HG03025 (cell line): ENCODE measurements around the gene OR52K2.
A peak's percentile ranks its signal among the peaks of the same experiment; 100 is the strongest.
"Not testable (repeated sequence)": the region's sequence is repeated elsewhere in the genome, so short reads cannot be mapped to it uniquely, and the experiment has no call there.

ENCODE experiments used
- ATAC-seq: cut with Tn5 transposase; IDR thresholded peaks from one replicate; pipeline ENCODE4 v1.9.1; 2021; ENCODE audit warnings: mild to moderate bottlenecking, moderate library complexity; ENCODE audit not compliant: unreplicated experiment, low FRiP score

OR52K2 gene

DNA sequence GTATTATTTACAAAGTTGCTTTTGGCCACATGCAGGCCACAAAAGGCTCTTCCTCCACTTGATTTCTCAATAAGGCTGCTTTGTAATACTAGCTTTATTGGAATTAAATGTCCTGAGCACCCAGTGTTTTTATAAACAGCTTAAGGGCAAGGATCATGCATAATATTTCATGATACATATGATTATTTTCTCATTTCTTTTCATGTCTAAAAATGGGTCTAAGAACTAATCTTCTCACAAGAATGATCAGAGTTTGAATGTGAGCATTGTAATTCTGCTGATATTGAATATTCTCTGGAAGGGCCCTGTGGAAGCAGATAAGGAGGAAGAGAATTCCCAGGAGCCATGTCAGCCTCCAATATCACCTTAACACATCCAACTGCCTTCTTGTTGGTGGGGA is at the start of gene OR52K2:
Gene OR52K2 (plus strand): TSS at position 301 of the 400 bp plus-strand sequence. CDS start 45 bp downstream, at position 346.
- no peak for ATAC-seq

GRCh38 chr11:4406206-4406605 is 42.9 kb upstream of the OR52K2 start:
- ATAC-seq = not testable (repeated sequence)

DNA sequence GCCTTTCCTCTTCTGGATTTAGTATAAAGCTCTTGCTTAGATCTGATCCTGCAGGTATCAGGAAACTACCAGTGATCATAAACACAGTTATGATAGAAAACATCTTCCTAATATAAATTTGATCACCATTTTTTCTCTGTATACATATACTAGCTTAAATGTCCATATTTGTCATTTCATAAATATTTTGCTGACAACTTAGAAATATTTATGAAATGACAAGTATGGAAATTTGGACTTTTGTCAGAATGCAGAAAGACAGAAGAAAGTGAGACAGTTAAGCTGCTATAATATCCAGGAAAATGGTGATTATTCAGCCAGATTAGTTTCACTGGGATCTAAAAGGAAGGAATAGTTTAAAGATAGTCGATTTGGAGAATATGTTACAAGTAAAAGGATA is 32.8 kb upstream of the OR52K2 start:
- ATAC-seq = no peak

DNA sequence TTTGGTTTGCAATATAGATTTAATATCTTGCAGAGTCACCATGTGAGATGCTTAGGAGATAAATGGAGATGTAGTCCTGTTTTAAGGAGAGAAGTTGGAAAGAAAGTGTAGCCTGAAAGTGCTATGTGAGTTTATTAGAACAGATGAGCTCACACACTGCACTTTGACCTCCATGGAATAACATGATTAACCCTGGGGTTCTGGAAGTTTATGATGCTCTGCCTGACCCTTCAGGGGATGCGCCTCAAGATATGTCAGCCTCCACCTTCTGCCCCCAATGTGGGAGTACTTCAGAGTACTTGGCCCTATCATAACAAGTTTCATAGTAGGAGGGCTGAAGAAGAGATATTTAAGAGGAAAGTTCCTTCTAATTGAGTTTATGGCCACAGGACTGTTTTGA is 32.3 kb upstream of the OR52K2 start:
- ATAC-seq = no peak

DNA sequence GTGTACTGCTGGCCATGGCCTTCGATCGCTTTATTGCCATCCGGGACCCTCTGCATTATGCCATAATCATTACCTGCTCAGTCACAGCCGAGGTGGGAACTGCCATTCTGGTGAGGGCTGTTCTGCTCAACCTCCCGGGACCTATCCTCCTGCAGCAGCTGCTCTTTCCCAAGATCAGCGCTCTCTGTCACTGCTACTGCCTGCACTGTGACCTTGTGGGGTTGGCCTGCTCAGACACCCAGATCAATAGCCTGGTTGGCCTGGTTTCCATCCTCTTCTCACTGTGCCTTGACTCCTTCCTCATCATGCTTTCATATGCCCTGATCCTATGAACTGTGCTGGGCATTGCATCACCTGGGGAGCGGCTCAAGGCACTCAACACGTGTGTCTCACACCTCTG is 30.7 kb upstream of the OR52K2 start:
- no peak for ATAC-seq

DNA sequence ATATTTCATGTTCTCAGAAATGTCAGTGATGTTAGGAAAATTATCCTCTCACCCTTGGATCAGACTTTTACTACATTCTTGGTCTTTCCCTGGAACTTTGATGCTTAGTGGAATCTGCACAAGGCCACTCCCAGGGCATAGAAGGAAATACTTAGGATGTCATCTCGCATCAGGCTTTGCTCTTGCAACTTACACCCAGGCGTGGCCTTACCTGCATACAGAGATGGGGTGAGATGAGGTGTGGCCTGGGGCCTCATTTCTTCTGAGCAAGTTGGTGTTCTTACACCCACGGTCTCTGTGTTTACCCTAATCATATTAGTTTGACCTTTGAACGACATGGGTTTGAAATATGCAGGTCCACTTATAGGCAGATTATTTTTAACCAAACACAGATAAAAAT is 19.0 kb upstream of the OR52K2 start:
- no peak for ATAC-seq

GRCh38 chr11:4433856-4434255 is 15.2 kb upstream of the OR52K2 start:
- ATAC-seq = no peak

DNA sequence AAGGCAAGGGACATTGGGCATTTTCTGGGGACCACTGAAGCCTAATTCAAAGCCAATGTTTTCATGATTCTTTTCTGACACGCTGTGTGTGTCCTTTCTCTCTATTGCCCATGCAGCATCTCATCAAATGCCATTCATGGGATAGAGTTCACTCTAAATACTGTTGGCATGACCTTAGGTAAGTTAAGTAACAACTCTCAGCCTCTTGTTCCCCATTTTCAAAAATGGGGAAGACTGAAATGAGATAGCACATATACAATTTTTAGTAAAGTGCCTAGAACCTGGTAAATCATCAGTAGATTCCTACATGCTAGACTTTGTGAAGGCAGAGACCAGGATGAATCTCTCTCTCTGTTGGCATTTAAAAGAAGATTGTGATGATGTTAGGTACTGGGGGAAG is 12.7 kb upstream of the OR52K2 start:
- ATAC-seq = no peak

DNA sequence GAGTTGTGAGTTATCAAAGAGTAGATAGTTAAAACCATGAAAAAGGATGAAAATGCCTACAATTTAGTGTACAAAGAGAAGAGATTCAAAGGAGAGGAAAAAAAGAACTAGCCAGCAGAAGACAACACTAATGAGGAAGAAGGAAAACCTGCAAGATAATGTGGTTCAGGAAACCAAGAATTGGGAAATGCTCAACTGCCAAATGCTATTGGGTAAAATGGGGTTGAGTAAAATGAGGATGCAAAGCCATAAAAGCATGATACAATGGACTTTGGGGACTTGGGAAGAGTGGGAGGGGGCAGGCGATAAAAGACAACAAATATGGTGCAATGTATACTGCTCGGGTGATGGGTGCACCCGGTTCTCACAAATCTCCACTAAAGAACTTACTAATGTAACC is 7.6 kb upstream of the OR52K2 start:
- no peak for ATAC-seq

GRCh38 chr11:4443232-4443891 is 5.7 kb upstream of the OR52K2 start:
- ATAC-seq = no peak

- ATAC-seq = no peak
These were observed 4.0 kb downstream of the OR52K2 start for GRCh38 chr11:4453118-4453517.

DNA sequence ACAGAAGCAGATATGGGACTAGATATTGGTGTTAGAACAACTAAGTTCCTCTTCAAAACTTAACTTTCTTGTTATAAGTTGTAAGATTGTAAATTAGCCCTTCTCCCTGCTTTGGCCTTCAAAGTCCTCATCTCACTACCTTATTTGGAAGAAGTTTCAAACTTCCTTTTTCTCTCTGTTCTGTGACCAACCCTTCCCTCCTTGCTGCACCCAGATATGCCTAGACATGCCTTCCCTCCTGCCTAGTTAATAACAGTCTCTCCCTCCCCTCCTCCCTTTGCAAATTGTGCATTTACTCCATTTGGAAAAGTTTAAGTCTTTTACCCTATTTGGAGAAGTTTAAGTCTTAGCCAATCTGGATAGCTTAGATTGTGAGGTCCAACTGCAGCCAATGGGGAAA is 4.9 kb downstream of the OR52K2 start:
- no peak for ATAC-seq

GRCh38 chr11:4455419-4455818 is 6.3 kb downstream of the OR52K2 start:
- no peak for ATAC-seq

GRCh38 chr11:4459500-4459899 is 10.4 kb downstream of the OR52K2 start:
- peak; percentile 66 for ATAC-seq

DNA sequence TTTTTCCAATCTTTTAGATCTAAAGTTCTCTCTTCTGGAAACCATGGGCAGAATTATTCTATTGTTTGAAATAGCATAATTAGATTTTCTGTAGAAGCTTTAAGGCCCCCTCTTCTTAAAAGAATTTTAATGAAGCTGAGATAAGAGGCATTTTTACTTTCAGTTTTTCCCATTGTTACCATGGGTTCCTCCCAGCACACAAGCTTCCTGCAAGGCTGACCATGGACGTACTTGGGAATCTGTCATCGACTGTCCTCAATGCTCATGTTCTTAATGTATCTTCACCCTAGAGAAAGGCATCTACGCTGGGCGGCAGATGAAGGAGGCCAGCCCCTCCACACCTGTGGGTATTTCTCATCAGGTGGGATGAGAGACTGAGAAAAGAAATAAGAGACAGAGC is 11.1 kb downstream of the OR52K2 start:
- ATAC-seq = no peak

DNA sequence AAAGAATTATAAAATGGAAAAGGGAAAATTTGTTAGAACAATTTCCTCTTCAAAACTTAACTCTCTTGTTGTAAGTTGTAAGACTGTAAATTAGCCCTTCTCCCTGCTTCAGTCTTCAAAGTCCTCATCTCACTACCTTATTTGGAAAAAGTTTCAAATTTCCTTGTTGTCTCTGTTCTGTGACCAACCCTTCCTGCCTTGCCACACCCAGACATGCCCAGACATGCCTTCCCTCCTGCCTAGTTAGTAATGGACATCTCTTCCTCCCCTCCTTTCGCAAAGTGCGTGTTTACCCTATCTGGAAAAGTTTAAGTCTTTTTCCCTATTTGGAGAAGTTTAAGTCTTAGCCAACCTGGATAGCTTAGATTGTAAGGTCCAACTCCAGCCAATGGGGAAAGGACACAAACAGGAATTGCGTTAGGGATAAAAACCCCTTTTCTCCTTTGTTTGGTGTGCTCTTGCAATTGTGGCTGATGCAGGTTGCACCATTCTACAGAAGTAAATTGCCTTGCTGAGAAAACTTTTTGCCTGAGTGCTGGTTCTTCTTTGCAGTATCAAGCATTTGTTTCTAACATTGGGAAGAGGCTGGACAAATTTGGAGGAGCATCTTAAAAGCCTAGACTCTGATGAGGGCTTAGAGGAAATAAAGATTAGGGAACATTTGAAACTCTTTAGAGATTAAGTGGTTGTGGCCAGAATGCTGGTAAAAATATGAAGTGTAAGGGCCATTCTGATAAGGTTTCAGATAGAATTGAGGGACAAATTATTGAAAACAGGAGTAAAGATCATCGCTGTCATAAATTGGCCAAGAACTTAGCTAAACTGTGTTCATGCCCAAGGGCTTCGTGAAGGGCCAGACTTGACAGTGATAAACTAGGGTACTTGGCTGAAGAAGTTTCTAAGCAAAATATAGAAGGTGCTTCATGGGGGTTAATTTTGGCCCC is 15.4 kb downstream of the OR52K2 start:
- ATAC-seq = no peak

GRCh38 chr11:4465407-4465806 is 16.3 kb downstream of the OR52K2 start:
- no peak for ATAC-seq

DNA sequence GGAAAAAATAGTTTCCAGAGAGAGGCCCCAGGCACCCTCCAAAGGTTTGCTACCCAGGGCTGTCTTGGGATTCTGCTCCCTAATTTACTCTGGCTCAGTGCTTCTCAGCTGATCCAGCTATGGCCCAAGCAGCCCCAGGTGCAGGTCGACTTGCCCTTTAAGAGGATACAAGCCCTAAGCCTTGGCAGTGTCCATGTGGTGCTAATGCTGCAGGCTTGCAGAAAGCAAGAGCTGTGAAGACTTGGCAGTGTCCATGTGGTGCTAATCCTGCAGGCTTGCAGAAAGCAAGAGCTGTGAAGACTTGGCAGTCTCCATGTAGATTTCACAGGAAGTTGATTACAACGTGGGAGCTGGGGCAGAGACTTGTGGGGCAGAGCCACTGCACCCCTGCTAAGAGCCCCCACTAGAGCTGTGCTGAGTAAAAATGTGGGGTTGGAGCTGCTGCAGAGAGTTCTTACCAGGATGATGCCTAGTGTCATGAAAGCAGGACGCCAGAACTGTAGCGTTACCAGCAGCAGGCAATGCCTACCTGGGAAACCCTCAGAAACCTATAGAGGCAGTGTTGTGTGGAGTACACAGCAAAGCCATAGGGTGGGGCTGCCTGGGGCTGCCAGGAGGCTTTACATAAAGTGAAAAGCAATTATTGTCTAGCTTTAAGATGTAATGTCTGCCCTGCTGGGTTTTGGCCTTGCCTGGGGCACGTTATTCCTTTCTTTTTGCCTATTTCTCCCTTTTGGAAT is 17.2 kb downstream of the OR52K2 start:
- ATAC-seq = no peak

DNA sequence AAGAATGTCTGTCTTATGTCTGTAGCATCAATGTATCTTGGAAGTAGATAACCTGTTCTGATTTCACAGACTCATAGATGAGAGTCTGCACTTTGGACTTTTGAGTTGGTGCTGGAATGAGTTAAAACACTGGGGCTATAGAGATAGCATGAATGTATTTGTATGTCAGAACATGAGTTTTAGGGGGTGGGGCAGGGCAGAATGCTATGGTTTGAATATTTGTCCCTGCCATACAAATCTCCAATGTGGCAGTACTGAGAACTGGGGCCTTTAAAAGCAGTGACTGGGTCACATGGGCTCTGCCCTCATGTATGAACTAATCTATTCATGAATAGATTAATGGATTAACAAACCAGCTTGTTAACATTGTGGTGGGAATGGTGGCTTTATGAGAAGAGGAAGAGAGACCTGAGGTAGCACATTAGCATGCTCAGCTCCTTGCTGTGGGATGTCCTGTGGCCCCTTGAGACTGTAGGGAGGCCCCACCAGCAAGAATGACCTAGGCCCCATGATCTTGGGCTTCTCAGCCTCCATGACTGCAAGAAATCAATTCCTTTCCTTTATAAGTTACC is 17.9 kb downstream of the OR52K2 start:
- no peak for ATAC-seq

DNA sequence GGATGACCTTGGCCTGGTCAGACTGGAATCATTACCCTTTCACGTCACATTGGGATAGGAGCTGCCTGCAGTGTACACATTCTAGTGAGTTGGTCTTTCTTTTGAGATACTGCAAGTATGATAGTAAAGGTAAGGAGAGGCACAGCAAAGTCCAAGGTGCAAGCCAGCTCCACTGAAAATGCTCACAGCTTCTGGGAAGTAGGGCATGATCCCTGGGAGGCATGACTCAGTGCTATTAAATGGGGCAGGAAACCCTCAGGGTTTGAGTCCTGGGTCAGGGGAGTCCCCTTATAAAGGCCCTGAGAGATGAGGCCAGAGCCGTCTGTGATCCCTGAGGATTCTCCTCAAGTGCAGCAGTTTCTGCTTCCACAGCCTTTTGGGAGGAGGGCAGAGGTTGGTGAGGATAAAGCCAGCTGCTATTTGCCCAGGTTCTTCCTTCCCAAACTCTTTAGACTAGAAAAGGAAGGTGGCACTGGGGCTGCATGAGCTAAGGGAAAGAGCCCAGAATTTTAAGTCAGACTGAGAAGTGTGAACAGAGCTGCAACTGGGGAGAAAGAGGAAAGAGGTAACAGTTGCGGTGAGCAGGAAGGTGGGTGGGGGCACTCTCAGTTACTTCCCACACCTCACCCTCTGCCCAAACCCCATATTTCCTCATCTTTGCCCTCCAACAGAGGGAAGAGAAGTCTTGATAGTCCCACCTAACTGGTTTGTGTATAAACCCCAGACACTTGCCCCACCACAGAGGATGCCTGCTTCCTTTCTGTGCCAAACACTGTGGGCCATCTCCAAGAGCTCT is 18.9 kb downstream of the OR52K2 start:
- no peak for ATAC-seq
